ENCODE data around the gene TMEM37.

The TMEM37 gene

DNA sequence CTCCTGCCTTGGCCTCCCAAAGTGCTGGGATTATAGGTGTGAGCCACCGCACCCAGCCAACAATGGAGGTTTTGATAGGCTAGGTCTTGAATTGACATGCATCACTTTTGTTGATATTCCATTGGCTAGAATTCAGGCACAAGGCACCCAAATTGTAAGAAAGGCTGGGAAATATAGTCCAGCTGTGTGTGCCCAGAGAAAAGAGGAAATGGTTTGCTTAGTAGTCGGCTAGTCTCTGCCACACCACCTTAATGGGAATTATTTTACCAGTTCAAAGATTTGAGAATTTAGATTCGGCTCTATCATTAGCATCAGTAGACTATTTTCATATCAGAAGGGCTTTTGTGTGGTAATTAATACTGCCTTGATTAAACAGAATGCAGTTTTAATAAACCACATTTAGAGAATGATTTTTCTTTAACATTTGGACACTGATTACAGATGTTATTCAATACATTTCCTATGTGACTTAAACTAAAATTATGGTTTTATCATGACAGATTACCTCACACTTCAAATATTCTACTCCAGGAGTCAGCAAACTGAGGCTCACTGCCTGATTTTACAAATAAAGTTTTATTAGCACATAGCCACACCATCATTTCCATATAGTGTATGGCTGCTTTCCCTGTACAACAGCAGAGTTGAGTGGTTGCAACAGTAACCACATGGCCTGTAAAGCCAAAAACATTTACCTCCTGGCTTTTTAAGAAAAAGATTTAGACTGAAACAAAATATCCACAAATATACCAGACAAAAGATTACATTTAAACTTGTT is 37.5 kb upstream of the TMEM37 start:
- H3K36me3 ChIP-seq (ENCODE audit: insufficient read depth, low read length), result no peaks in the 10 kb centered on the region
- ATAC-seq (ENCODE audit: insufficient read depth, low read depth) (no peak), DNase-seq (no peak)
- peaks cover 7% of the 10 kb centered on the region for H3K27me3 ChIP-seq (ENCODE audit: insufficient read depth, low read length, poor library complexity)
- no peaks in the 10 kb centered on the region for H3K9me3 ChIP-seq (ENCODE audit: insufficient read depth, low read length, severe bottlenecking)
- TF ChIP-seq, protein P1, sequence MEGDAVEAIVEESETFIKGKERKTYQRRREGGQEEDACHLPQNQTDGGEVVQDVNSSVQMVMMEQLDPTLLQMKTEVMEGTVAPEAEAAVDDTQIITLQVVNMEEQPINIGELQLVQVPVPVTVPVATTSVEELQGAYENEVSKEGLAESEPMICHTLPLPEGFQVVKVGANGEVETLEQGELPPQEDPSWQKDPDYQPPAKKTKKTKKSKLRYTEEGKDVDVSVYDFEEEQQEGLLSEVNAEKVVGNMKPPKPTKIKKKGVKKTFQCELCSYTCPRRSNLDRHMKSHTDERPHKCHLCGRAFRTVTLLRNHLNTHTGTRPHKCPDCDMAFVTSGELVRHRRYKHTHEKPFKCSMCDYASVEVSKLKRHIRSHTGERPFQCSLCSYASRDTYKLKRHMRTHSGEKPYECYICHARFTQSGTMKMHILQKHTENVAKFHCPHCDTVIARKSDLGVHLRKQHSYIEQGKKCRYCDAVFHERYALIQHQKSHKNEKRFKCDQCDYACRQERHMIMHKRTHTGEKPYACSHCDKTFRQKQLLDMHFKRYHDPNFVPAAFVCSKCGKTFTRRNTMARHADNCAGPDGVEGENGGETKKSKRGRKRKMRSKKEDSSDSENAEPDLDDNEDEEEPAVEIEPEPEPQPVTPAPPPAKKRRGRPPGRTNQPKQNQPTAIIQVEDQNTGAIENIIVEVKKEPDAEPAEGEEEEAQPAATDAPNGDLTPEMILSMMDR (IDR thresholded peaks at IDR 0.05; ENCODE audit: borderline replicate concordance, extremely low read depth, low read length, poor library complexity, severe bottlenecking), result no peak
- TF ChIP-seq EZH2 (IDR thresholded peaks at IDR 0.05; ENCODE audit: borderline replicate concordance, low read depth, low read length, severe bottlenecking), result no peak
- no peak overlapping the region for H3K4me2 ChIP-seq (ENCODE audit: insufficient read depth, low read length)
- no peaks in the 10 kb centered on the region for H3K4me1 ChIP-seq (ENCODE audit: insufficient read depth, low read length)
- no peaks in the 10 kb centered on the region for H3K79me2 ChIP-seq (ENCODE audit: insufficient read depth, low read length)
- no peak overlapping the region for H3K4me3 ChIP-seq (ENCODE audit: low read depth in 1 of 2, low read length in 2 of 2)
- no peaks in the 10 kb centered on the region for H4K20me1 ChIP-seq (ENCODE audit: insufficient read depth, low read length)
- no peak overlapping the region for H3K27ac ChIP-seq (ENCODE audit: low read length)
- no peak overlapping the region for H2AFZ ChIP-seq (ENCODE audit: low read depth, low read length)
- no peak overlapping the region for H3K9ac ChIP-seq (ENCODE audit: low read depth, low read length)

DNA sequence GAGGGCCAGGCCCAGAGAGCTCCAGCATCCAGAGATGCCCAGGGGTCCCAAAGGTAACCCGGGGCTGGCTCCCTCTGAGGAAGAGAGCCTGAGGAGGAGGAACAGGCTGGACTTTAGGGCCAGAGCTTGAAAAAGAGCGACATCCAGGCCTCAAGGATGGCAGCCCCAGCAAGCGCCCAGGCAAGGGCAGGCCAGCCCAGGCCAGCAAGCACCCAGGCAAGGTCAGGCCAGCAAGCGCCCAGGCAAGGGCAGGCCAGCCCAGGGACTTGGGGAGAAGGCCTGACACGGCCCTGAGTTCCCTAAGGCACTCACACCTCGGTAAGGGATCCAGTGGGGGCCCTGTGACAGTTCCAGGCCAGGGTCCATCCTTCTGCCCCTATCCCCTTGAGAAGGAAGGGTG is 34.5 kb upstream of the TMEM37 start:
- no peak for DNase-seq
- Histone ChIP-seq H4K20me1 (ENCODE audit: insufficient read depth, low read length) (no peaks in the 10 kb centered on the region), H3K4me3 (ENCODE audit: low read depth in 1 of 2, low read length in 2 of 2) (no peak overlapping the region), H3K27me3 (ENCODE audit: insufficient read depth, low read length, poor library complexity) (peaks cover 4% of the 10 kb centered on the region), H3K4me2 (ENCODE audit: insufficient read depth, low read length) (no peak overlapping the region), H3K27ac (ENCODE audit: low read length) (no peak overlapping the region), H3K79me2 (ENCODE audit: insufficient read depth, low read length) (no peaks in the 10 kb centered on the region), H3K9me3 (ENCODE audit: insufficient read depth, low read length, severe bottlenecking) (no peaks in the 10 kb centered on the region), H3K4me1 (ENCODE audit: insufficient read depth, low read length) (no peaks in the 10 kb centered on the region), H3K36me3 (ENCODE audit: insufficient read depth, low read length) (no peaks in the 10 kb centered on the region), H3K9ac (ENCODE audit: low read depth, low read length) (no peak overlapping the region), H2AFZ (ENCODE audit: low read depth, low read length) (no peak overlapping the region)
- ATAC-seq (ENCODE audit: insufficient read depth, low read depth), result no peak
- TF ChIP-seq, protein P1 (IDR thresholded peaks at IDR 0.05; ENCODE audit: borderline replicate concordance, extremely low read depth, low read length, poor library complexity, severe bottlenecking), result no peak
- no peak for TF ChIP-seq EZH2 (IDR thresholded peaks at IDR 0.05; ENCODE audit: borderline replicate concordance, low read depth, low read length, severe bottlenecking)

GRCh38 chr2:119402106-119402505 is 29.5 kb upstream of the TMEM37 start:
- no peak for ATAC-seq (ENCODE audit: insufficient read depth, low read depth)
- Histone ChIP-seq H3K36me3 (ENCODE audit: insufficient read depth, low read length) (no peaks in the 10 kb centered on the region), H3K9ac (ENCODE audit: low read depth, low read length) (no peak overlapping the region), H3K9me3 (ENCODE audit: insufficient read depth, low read length, severe bottlenecking) (no peaks in the 10 kb centered on the region), H3K4me3 (ENCODE audit: low read depth in 1 of 2, low read length in 2 of 2) (no peak overlapping the region), H2AFZ (ENCODE audit: low read depth, low read length) (no peak overlapping the region), H3K4me2 (ENCODE audit: insufficient read depth, low read length) (no peak overlapping the region), H3K27ac (ENCODE audit: low read length) (no peak overlapping the region), H3K4me1 (ENCODE audit: insufficient read depth, low read length) (no peaks in the 10 kb centered on the region), H3K27me3 (ENCODE audit: insufficient read depth, low read length, poor library complexity) (no peaks in the 10 kb centered on the region), H3K79me2 (ENCODE audit: insufficient read depth, low read length) (no peaks in the 10 kb centered on the region), H4K20me1 (ENCODE audit: insufficient read depth, low read length) (no peaks in the 10 kb centered on the region)
- no peak for DNase-seq
- TF ChIP-seq, protein P1 (IDR thresholded peaks at IDR 0.05; ENCODE audit: borderline replicate concordance, extremely low read depth, low read length, poor library complexity, severe bottlenecking), result no peak
- no peak for TF ChIP-seq EZH2 (IDR thresholded peaks at IDR 0.05; ENCODE audit: borderline replicate concordance, low read depth, low read length, severe bottlenecking)

Data from DND-41 (cell line).